ENCODE results near the gene E4F1. TPM values are rescaled to one million over a fixed set of nuclear protein-coding genes. Genes with fewer than 3 reads are reported as not detected.

E4F1 gene
- total and polyA plus RNA-seq, 9 of the 15 experiments (the other 6 are each of a cell fraction or from before 2014, with no cell fraction given), result 0.48 to 94.9 (median 20.4) TPM

- TF ChIP-seq HINFP (tag; conservative IDR thresholded peaks at IDR 0.05; ENCODE audit: low read depth) (no peak), ZNF436 (CRISPR knock-in tag; IDR thresholded peaks at IDR 0.05) (no peak), RAD51 (IDR thresholded peaks at IDR 0.05; ENCODE audit: borderline replicate concordance, low read depth) (0 out of 2 replicates have a peak, but pooled peaks have one; percentile 34), HMGN3 (IDR thresholded peaks at IDR 0.05; ENCODE audit: borderline replicate concordance, extremely low read depth, insufficient read length, low read depth, low read length) (peak; percentile 78), EP400 (IDR thresholded peaks at IDR 0.05) (peak; percentile 92), ZNF57 (CRISPR knock-in tag; IDR thresholded peaks at IDR 0.05) (0 out of 2 replicates have a peak, but pooled peaks have one; percentile 41)
- TF ChIP-seq, protein P1, sequence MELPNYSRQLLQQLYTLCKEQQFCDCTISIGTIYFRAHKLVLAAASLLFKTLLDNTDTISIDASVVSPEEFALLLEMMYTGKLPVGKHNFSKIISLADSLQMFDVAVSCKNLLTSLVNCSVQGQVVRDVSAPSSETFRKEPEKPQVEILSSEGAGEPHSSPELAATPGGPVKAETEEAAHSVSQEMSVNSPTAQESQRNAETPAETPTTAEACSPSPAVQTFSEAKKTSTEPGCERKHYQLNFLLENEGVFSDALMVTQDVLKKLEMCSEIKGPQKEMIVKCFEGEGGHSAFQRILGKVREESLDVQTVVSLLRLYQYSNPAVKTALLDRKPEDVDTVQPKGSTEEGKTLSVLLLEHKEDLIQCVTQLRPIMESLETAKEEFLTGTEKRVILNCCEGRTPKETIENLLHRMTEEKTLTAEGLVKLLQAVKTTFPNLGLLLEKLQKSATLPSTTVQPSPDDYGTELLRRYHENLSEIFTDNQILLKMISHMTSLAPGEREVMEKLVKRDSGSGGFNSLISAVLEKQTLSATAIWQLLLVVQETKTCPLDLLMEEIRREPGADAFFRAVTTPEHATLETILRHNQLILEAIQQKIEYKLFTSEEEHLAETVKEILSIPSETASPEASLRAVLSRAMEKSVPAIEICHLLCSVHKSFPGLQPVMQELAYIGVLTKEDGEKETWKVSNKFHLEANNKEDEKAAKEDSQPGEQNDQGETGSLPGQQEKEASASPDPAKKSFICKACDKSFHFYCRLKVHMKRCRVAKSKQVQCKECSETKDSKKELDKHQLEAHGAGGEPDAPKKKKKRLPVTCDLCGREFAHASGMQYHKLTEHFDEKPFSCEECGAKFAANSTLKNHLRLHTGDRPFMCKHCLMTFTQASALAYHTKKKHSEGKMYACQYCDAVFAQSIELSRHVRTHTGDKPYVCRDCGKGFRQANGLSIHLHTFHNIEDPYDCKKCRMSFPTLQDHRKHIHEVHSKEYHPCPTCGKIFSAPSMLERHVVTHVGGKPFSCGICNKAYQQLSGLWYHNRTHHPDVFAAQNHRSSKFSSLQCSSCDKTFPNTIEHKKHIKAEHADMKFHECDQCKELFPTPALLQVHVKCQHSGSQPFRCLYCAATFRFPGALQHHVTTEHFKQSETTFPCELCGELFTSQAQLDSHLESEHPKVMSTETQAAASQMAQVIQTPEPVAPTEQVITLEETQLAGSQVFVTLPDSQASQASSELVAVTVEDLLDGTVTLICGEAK (IDR thresholded peaks at IDR 0.05), result 0 out of 2 replicates have a peak, but pooled peaks have one; percentile 42
- TF ChIP-seq, protein P1 (CRISPR knock-in tag; IDR thresholded peaks at IDR 0.05), result no peak
- TF ChIP-seq, protein P2, sequence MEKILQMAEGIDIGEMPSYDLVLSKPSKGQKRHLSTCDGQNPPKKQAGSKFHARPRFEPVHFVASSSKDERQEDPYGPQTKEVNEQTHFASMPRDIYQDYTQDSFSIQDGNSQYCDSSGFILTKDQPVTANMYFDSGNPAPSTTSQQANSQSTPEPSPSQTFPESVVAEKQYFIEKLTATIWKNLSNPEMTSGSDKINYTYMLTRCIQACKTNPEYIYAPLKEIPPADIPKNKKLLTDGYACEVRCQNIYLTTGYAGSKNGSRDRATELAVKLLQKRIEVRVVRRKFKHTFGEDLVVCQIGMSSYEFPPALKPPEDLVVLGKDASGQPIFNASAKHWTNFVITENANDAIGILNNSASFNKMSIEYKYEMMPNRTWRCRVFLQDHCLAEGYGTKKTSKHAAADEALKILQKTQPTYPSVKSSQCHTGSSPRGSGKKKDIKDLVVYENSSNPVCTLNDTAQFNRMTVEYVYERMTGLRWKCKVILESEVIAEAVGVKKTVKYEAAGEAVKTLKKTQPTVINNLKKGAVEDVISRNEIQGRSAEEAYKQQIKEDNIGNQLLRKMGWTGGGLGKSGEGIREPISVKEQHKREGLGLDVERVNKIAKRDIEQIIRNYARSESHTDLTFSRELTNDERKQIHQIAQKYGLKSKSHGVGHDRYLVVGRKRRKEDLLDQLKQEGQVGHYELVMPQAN (IDR thresholded peaks at IDR 0.05; ENCODE audit: borderline replicate concordance), result no peak; the same call in 1 of the 2 replicates
These were observed 18.1 kb upstream of the E4F1 start, which contains the start of gene MLST8 (continued) for GRCh38 chr16:2205104-2205966.

Measured in K562 (cell line).